HG03558 (cell line): ENCODE data around the gene TRAPPC2L.

Experiments used
- ATAC-seq: cut with Tn5 transposase; IDR thresholded peaks from one replicate; pipeline ENCODE4 v1.9.1; 2021; ENCODE audit warnings: moderate number of reproducible peaks; ENCODE audit not compliant: unreplicated experiment; ENCODE audit errors: extremely low read depth

Gene TRAPPC2L

GRCh38 chr16:88836791-88837190, 20.1 kb upstream of the TRAPPC2L start:
- ATAC-seq = no peak

- no peak for ATAC-seq
These were observed 19.1 kb upstream of the TRAPPC2L start for GRCh38 chr16:88837806-88838205.

GRCh38 chr16:88838566-88838965, 18.4 kb upstream of the TRAPPC2L start:
- no peak for ATAC-seq

GRCh38 chr16:88839026-88839529, 17.8 kb upstream of the TRAPPC2L start:
- ATAC-seq = no peak

- ATAC-seq = no peak
These were observed 17.0 kb upstream of the TRAPPC2L start for GRCh38 chr16:88839745-88840599.

GRCh38 chr16:88840600-88841215, 16.2 kb upstream of the TRAPPC2L start:
- no peak for ATAC-seq

GRCh38 chr16:88841521-88842307, 15.2 kb upstream of the TRAPPC2L start:
- ATAC-seq = no peak

- ATAC-seq = no peak
These were observed 14.6 kb upstream of the TRAPPC2L start for GRCh38 chr16:88842308-88842756.

- ATAC-seq = no peak
These were observed 14.1 kb upstream of the TRAPPC2L start for GRCh38 chr16:88842806-88843205.

- no peak for ATAC-seq
These were observed 13.7 kb upstream of the TRAPPC2L start for GRCh38 chr16:88843256-88843655.

- ATAC-seq = no peak
These were observed 12.4 kb upstream of the TRAPPC2L start for GRCh38 chr16:88844419-88845036.

GRCh38 chr16:88846088-88846487, 10.8 kb upstream of the TRAPPC2L start:
- ATAC-seq = no peak

GRCh38 chr16:88847654-88848053, 9.3 kb upstream of the TRAPPC2L start:
- no peak for ATAC-seq

GRCh38 chr16:88848557-88848956, 8.4 kb upstream of the TRAPPC2L start:
- no peak for ATAC-seq

GRCh38 chr16:88850531-88851199, 6.3 kb upstream of the TRAPPC2L start:
- ATAC-seq = no peak

GRCh38 chr16:88851616-88852015, 5.3 kb upstream of the TRAPPC2L start:
- ATAC-seq = no peak

- ATAC-seq = no peak
These were observed 3.5 kb upstream of the TRAPPC2L start for GRCh38 chr16:88853325-88853941.

- ATAC-seq = no peak
These were observed 2.4 kb upstream of the TRAPPC2L start for GRCh38 chr16:88854306-88855111.
